NOMO-1 treated with DMSO at 0.1 percent for 48 hours (cell line): ENCODE data around the gene KREMEN1.

Source experiments
- DNase-seq: peaks from one replicate; lab custom pipeline; 2025; ENCODE audit not compliant: unreplicated experiment; lab: John Stamatoyannopoulos, UW

Gene KREMEN1

DNA sequence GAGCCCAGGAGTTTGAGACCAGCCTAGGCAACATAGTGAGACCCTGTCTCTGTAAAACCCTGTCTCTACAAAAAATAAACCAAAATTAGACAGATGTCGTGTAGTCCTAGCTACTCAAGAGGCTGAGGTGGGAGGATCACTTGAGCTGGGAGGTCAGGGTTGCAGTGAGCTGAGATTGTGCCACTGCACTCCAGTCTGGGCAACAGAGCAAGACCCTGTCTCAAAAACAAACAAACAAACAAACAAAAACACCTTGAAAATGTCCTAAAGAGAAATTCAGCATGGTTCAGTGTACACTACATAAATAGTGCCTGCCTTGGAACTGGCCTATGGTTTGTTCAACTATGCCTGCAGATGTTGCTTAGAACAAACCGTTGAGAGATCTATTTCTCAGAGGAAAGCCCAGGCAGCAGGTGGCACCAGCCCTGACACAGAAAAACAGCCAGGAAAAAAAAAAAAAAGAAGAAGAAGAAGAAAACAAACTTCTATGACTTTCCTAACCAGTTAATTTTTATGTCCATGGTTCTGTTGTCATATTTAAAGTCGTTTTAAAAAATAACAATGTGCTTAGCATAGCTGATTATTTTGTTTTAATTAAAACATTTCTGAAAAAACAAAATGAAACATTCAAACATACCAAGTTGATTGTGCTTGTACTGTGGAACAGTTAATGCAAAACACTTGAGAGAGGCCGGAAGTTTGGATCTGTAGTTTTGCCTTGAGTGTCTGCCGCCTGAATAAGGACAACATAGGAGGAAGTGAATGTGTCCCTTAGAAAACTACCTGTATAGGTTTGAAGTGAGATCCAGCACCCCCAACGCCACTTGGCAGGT is 5.4 kb downstream of the KREMEN1 start:
- no peak for DNase-seq

DNA sequence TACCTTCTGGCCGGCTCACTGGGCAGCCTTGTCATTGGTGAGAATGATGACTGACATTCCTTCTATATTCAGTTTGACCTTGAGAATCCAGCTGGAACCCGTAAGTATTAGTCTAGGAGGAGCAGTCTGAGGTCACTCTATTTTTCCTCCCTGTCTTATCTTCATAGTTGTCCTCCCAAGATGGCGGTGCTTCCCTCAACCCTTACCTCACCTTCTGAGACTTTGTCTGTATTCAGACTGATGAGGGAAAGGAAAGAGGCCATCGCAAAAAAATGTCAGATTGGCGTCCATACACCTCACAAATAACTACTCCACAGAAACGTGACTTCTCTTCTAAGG is 6.0 kb downstream of the KREMEN1 start:
- DNase-seq = no peak

DNA sequence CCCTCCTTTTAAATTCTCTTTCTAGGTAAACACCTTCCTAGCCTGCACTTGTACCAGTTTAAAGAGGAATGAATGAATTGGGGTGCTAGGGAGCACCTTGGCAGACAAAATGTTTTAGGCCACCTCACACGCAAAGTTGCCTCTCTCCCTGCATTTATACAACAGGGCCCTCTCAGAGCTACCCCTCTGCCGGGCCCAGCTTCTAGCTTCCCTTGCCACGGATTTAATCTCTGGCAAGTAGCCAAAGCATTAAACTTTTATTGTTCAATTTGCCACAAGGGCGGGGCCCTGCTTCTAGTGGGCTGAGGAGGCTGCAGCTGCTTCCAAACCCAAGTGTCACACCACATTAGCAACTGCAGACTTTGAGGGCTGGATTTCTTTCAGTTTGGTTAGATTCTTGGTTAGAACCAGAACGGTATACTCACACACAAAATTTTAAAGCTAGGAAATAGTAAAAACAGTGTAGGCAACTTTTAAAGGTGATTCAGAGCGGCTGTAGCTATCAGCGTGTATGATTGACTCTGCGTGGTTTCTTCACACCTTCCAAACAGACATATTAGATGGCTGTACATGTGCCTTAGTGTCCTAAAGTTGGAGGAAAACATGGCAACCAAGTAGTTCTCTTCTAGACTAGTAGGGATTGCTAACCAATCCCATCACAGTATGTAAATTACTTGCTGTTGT is 6.5 kb downstream of the KREMEN1 start:
- DNase-seq = no peak

DNA sequence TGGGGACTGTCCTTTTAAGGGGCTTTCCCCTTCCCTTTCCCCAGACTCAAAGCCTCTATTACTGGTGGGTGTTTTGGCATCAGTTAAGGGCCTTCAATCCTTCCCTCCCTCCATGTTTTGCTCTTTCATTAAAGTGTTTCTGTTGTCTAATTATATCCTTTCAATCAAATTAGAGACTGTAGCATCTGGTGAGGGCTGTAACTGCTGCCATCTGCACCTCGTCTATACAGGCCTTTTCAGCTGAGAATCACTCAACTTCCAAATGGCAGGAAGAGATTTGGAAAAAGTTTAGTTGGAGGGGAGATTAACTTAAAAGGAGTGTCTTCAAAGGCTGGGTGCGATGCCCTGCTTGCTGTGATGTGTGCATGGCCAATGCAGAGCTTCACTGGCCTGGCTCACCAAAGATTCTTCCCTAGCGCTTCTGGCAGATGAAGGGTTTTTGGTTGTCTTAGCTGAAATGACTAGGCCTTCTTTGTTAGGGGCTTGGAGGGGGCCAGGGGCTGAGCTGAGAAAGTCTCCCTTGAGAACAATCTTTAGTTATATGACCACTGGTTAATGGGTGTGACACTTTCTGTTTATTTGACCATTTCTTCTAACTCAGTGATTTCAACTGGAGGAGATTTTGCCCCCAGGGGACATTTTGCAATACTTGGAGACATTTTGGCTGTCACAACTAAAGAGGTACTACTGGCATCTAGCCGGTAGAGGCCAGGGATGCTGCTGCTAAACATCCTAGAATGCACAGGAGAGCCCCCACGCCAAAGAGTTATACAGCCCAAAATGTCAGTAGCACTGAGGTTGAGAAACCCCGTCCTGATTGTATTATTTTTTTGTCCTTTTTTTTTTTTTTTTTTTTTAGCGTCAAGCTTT is 7.5 kb downstream of the KREMEN1 start:
- DNase-seq = no peak

DNA sequence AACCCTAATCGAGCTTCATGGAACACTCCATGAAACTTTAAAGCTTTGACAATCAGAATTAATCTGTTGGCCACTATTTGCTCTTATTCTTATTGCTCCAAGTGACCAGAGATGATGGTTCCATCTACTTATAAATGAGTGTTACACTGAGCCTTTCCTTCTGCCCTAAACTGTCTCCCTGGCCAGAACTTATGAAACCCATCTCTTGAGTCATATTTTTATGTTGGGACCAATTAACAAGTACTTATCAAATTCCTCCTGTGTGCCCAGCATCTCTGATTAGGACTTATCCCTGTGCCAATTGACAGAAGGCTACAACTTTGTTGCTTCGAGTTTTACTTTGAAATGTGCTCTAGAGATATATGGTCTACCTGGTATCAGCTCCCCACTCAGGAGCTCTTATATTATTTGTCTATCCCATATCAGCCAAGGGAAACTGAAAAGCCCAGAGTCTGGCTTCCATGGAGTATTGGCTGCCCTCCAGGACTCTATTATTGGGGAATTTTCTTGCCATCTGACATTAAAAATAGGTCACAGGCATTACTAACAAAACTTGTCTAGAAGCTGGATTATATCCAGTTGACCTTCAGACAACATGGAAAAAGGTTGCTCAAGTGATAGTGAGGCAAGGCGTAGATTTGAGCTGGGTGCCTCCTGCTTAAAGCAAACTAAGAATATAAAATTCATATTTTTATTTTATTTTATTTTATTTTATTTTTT is 8.8 kb downstream of the KREMEN1 start:
- no peak for DNase-seq

DNA sequence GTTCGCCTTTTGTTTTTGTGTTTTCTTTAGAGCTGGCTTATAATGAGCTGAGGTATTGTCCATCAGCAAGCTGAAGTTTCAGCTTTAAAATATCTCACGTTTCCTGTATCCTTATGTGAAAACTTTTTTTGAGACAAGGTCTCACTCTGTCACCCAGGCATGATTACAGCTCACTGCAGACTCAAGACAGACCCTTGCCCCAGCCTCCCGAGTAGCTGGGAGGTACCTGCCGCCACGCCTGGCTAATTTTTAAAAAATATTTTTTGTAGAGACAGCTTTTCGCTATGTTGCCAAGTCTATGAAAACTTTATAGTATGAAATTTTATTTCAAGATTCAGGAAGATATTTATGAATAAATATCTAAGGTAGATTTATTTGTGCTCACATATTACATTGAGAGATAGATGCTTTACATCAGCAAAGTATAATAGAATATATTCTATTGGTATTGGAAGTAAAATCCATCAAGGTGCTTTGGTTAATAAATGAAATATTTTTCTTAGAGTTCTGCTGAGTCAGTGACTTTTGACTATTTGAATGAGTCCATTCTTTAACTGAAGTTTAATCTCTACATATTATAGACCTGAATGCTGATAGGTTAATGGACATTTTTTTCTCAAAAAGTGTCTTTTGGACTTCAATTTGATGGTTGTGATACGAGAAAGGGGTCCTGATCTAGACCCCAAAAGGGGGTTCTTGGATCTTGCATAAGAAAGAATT is 10.2 kb downstream of the KREMEN1 start:
- DNase-seq = no peak

DNA sequence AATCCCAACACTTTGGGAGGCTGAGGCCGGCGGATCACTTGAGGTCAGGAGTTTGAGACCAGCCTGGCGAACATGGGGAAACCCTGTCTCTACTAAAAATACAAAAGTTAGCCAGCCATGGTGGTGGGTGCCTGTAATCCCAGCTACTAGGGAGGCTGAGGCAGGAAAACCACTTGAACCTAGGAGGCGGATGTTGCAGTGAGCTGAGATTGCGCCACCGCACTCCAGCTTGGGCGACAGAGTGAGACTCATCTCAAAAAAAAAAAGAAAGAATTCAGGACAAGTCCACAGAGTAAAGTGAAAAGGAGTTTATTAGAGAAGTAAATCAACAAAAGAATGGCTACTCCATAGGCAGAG is 10.7 kb downstream of the KREMEN1 start:
- peak; percentile 47 for DNase-seq

DNA sequence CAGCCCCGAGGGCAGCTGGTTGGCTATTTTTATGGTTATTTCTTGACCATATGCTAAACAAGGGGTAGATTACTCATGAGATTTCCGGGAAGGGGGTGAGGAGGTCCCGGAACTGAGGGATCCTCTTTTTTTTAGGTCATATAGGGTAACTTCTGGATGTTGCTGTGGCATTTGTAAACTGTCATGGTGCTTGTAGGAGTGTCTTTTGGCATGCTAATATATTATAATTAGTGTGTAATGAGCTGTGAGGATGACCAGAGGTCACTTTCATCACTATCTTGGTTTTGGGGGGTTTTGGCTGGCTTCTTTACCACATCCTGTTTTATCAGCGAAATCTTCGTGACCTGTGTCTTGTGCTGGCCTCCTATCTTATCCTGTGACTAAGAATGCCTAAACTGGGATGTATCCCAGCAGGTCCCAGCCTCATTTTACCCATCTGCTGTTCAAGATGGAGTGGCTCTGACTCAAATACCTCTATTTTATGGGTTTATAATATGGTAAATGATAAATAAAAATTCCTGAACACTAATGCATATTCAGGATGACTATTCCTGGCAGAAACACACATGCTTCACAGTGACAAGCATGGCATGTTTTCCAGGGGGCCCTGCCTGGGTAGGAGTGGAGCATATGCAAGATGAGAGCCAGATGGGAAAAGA is 11.2 kb downstream of the KREMEN1 start:
- DNase-seq = peak; percentile 47

DNA sequence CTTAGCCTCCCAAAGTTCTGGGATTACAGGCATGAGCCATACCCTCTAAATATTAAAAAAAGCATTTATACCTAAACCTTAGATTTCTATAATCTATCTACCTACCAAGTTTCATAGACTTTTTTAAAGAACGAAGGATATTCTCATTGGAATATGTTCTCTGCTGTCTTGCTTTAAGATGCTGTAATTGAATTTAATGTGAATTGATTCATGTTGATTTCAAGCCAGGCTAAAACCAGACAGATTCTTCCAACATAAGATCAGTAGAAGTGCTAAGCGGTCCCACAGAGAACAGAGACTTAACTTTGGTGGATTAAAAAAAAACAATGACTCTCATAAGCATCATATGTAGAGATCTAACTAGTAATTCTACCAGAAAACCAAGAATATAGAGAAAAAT is 14.2 kb downstream of the KREMEN1 start:
- no peak for DNase-seq

DNA sequence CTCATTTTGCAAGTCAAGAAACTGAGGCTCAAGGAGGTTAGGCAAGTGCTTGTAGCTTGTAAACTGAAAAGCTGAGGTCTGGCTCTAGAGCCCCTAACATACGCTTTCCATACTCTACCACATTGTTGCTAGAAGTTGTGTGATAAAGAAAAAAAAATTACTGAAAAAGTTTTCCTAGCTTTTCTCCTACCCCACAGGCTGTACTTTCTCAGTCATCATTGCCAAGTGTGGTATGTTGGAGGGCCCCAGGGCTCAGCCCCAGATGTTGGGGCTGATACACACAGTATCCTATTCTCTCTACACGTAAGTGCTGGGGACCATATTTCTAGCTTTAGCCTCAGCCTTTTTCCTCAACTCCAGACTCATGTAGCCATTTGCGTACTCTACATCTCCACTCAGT is 16.0 kb downstream of the KREMEN1 start:
- no peak for DNase-seq

DNA sequence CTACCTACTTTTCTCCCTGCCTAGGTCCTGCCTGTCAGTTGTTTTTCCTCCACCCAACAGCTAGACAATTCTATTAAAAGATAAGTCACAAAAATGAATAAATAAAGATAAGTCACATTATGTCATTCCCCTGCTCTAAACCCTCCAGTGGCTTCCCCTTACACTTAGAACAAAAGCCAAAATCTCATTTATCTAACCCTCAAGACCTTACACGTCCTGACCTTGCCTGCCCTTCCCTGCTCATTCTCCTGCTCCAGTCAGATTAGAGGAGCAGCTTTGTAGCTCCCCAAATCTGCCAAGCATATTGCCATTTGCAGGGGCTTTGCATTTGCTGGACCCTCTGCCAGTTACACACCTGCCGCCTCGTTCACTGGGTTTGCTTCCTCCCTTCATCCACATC is 16.7 kb downstream of the KREMEN1 start:
- DNase-seq = no peak

DNA sequence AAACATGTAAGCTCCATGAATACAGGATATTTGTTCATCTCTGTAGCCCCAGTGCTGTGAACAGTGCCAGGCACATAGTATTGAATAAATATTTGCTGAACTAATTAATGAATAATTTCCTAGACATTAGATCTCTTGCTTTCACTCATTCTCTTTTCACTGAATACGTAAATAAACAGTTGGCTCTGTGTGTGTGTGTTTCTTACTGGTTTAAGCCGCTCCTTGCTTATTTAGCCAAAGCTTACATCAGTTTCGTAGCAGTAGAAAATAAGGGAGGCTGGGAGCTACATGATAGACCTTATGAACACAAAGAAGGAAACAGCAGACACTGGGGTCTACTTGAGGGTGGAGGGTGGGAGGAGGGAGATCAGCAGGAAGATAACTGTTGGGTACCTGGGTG is 17.2 kb downstream of the KREMEN1 start:
- no peak for DNase-seq

DNA sequence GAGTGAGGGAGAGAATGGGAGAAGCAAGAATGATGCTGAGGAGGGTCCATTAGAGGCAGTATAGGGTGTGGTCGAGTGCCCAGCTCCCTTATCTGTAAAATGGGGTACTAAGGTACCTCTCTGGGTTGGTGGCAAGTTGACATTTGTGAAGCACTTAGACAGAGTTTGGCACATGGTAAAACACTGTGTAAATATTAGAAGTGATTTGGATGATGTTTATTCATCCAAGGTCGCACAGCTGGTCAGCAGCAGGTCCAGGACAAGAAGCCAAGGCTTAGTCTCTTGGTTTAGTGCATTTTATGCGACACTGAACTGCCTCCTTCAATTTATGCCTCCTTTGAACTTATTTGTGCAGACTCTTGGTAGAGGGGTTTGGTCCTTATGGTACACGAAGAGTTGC is 19.4 kb downstream of the KREMEN1 start:
- DNase-seq = no peak

DNA sequence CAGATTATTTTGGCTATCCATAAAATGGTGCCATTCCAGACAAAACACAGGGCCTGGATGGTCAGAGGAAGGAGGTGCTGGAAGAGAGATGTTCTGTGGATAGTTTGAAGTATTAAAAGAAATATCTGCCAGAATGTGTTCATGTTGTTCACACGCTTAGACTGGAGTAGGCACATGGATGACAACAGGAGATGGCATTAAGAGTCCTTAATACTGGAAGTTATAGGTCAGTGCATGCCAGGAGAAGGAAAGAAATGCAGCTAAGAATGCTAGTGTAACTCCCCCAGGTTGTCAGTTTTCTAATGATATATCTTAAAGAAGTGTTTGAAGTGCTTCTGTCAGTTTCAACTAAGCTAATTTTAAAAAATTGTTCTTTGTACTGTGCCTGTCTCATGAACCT is 20.2 kb downstream of the KREMEN1 start:
- DNase-seq = no peak

DNA sequence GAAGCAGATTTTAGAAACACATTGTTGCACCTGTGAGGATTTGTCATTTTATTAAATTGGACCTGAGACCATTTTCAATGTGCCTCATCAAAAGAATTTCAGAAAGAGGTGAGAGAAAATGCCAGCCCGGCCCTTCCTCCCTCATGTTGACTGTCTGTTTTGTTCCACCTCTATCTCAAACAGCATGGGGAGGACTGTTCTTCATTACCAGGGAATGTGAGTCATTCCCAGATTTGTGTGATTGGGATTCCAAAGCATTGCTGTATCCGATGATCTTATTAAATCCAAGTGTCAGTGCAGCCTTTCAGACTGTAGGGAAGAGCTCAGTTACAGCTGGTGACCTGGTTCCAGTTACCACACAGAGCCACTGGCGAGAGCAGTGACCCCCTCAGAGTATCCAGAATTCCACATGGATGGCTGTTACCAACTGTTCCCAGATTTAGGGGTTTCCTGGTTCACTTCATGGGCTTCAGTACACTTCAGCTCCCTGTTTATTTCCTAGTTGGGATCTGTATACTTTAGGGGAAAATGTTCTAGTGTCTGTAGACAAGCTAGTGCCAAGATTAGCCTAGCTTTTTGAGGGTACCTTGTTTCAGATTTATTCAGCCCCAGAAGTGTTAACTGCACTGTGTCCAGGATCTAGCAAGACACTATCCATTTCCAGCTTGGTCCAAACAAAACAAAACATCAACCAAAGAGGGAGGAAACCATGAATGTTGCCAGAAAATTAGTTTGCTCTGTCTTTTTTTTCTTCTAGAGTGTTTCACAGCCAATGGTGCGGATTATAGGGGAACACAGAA is 20.9 kb downstream of the KREMEN1 start:
- DNase-seq = no peak

DNA sequence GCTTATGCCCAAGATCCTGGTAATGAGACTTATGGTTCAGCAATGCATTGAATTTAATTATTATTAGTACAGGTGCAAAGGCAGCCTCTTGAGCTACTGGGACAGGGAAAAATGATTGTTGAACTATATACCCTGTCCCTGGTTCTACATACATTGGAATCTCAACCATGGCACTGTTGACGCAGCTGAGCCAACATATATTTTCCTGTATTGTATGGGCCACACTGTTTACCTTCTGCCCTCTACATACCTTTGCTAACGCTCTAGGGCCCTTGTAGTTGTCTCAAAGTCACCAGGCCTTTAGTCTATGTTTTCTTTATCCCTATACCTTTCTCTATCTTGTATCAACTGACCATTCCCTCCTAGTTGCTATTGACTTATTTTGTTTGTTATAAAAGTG is 22.6 kb downstream of the KREMEN1 start:
- no peak for DNase-seq

DNA sequence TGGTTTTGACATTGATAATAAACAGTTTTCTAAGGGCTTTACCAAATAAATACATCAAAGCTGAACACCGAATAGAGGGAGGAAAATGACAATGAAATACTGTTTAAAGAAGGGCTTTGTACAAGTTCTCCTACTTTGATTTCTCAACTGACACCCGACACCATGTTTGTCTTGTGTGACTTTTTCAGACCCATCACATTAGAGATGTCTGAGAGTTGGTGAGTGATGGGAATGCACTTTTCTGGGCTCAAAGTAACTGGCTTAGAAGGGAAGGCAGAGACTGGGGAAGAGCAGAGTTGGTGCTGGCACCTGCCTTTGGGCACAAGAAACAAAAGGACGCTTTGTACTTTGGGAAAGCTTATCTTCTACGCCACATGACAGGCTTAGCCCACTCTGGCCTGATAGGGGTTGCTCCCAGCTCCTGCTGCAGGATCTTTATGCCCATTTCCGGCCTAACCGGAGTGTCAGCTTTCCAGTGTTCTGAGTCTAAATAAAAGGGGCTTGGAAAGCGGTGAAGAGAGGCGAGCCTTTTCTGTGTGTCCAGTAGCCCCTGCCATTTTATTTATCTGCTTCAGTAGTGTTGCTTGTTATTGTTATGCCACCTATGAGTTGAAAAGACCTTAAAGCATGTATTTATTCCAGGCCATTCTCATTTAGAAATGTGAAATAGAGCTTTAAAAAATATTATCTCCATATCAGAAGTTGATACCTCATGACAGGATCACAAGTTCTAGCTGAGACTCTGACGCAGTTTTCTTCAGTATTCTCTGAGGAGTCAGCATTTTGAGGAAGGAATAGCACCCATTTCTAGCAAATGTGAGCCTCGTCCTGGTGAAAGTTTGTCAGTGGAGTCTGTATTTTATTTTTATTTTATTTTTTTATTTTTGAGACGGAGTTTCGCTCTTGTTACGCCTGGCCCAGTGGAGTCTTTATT is 24.2 kb downstream of the KREMEN1 start:
- DNase-seq = no peak

DNA sequence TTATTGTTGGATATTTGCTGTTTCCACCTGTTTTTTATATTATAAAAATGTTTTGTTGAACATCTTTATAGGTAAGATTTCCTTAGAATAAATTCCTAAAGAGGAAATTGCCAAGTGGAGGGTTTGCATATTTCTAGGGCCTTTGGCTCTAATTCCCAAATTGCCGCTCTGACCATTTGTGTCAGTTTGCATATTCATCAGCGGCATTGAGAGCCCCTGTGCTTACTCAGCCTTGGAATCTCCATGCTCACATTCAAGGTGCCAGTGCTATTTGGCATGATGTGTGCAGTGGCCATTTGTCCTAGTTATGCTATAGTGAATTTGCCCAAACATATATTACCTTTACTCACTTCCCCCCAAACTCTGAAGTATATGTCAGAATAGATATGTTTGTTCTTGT is 25.5 kb downstream of the KREMEN1 start:
- DNase-seq = no peak
